Measurements from ENCODE around the gene NR6A1.

- no peak for TF ChIP-seq CTCF (IDR thresholded peaks at IDR 0.05)
- TF ChIP-seq POLR2AphosphoS5 (IDR thresholded peaks at IDR 0.05) = no peak
Observed at GRCh38 chr9:124789531-124789930, 18.4 kb upstream of the NR6A1 start.
